Measurements from ENCODE around the gene GLIS1.

Gene GLIS1

GRCh38 chr1:53541761-53542550, 197.0 kb downstream of the GLIS1 start:
- in situ Hi-C loops (cut with HindIII; ENCODE audit: low sequenced_read_pairs) = no loop called here

- in situ Hi-C loops (cut with HindIII; ENCODE audit: low sequenced_read_pairs) = no loop called here
Measured at GRCh38 chr1:53541263-53541625, 197.7 kb downstream of the GLIS1 start.

GRCh38 chr1:53540604-53541262, 198.2 kb downstream of the GLIS1 start:
- in situ Hi-C loops (cut with HindIII; ENCODE audit: low sequenced_read_pairs) = no loop called here

- in situ Hi-C loops (cut with HindIII; ENCODE audit: low sequenced_read_pairs) = no loop called here
Measured at GRCh38 chr1:53539711-53540603, 199.0 kb downstream of the GLIS1 start.

- in situ Hi-C loops (cut with HindIII; ENCODE audit: low sequenced_read_pairs) = no loop called here
Measured at GRCh38 chr1:53539226-53539625, 199.7 kb downstream of the GLIS1 start.

GRCh38 chr1:53536606-53537005, 202.4 kb downstream of the GLIS1 start:
- in situ Hi-C loops (cut with HindIII; ENCODE audit: low sequenced_read_pairs) = no loop called here

- in situ Hi-C loops (cut with HindIII; ENCODE audit: low sequenced_read_pairs) = no loop called here
Measured at GRCh38 chr1:53535846-53536245, 203.1 kb downstream of the GLIS1 start.

GRCh38 chr1:53535226-53535625, 203.7 kb downstream of the GLIS1 start:
- in situ Hi-C loops (cut with HindIII; ENCODE audit: low sequenced_read_pairs) = no loop called here

GRCh38 chr1:53532912-53533311, 206.1 kb downstream of the GLIS1 start:
- in situ Hi-C loops (cut with HindIII; ENCODE audit: low sequenced_read_pairs) = no loop called here

- in situ Hi-C loops (cut with HindIII; ENCODE audit: low sequenced_read_pairs) = no loop called here
Measured at GRCh38 chr1:53532377-53532776, 206.6 kb downstream of the GLIS1 start.

GRCh38 chr1:53530550-53530949, 208.4 kb downstream of the GLIS1 start:
- in situ Hi-C loops (cut with HindIII; ENCODE audit: low sequenced_read_pairs) = no loop called here

GRCh38 chr1:53529555-53529954, 209.4 kb downstream of the GLIS1 start:
- in situ Hi-C loops (cut with HindIII; ENCODE audit: low sequenced_read_pairs) = no loop called here

- in situ Hi-C loops (cut with HindIII; ENCODE audit: low sequenced_read_pairs) = no loop called here
Measured at GRCh38 chr1:53527368-53527767, 211.6 kb downstream of the GLIS1 start.

GRCh38 chr1:53526451-53527101, 212.4 kb downstream of the GLIS1 start:
- in situ Hi-C loops (cut with HindIII; ENCODE audit: low sequenced_read_pairs) = no loop called here

- in situ Hi-C loops (cut with HindIII; ENCODE audit: low sequenced_read_pairs) = no loop called here
Measured at GRCh38 chr1:53525595-53525994, 213.4 kb downstream of the GLIS1 start.

- in situ Hi-C loops (cut with HindIII; ENCODE audit: low sequenced_read_pairs) = no loop called here
Measured at GRCh38 chr1:53524428-53525375, 214.3 kb downstream of the GLIS1 start.

- in situ Hi-C loops (cut with HindIII; ENCODE audit: low sequenced_read_pairs) = no loop called here
Measured at GRCh38 chr1:53521924-53522552, 216.9 kb downstream of the GLIS1 start.

GRCh38 chr1:53520481-53520880, 218.5 kb downstream of the GLIS1 start:
- in situ Hi-C loops (cut with HindIII; ENCODE audit: low sequenced_read_pairs) = no loop called here

GRCh38 chr1:53519421-53519820, 219.5 kb downstream of the GLIS1 start:
- in situ Hi-C loops (cut with HindIII; ENCODE audit: low sequenced_read_pairs) = no loop called here

Measured in endothelial cell of hepatic sinusoid (primary cell).